ENCODE results near the gene HEATR5B. TPM values are rescaled to one million over a fixed set of nuclear protein-coding genes. Genes with fewer than 3 reads are reported as not detected.
"Not testable (repeated sequence)": the region's sequence is repeated elsewhere in the genome, so short reads cannot be mapped to it uniquely, and the experiment has no call there.

The HEATR5B gene
- polyA plus RNA-seq, 3 donors from 2014 or later = 6.2 to 14.5 (median 6.5) TPM

DNA sequence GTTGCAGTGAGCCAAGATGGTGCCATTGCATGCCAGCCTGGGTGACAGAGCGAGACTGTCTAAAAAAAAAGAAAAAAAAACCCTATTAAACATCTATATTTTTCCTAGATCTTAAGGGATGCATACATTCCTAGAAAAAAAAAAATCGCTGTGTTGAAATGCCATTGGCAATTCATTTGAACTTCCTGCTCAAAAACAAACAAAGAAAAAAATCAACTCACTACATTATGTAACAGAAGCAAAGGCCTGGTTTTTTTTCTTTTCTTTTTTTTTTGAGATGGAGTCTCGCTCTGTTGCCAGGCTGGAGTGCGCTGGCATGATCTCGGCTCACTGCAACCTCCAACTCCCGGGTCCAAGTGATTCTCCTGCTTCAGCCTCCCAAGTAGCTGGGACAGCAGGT lies 96.2 kb downstream of the HEATR5B start:
- Mint-ChIP-seq H3K9me3 (no peaks in the 10 kb centered on the region), H3K4me3 (no peak overlapping the region), H3K27me3 (ENCODE audit: low read depth in 3 of 3) (no peaks in the 10 kb centered on the region), H3K27ac (no peak overlapping the region), H3K36me3 (peaks cover 13 to 18% (median 16%) of the 10 kb centered on the region in 3 donors), H3K4me1 (no peaks in the 10 kb centered on the region)
- DNase-seq = no peak

DNA sequence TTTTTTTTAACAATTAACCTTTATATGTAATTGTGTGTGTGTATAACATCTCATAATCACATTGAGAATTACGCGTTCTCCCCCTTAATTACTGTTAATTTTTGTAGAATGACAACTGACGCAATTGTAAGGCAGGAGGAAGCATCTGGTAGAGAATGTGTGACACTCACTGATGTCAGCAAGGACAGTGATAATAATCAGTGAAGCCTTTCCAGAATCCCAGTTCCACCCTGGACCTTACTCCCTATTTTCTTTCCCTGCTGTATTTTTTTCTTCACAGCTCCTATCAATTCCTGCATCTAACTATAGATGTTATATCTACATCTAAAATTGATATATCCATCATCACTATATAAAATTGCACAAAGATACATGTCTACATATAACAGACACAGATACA lies 101.7 kb downstream of the HEATR5B start:
- Mint-ChIP-seq H3K4me3 (no peak overlapping the region), H3K27me3 (ENCODE audit: low read depth in 3 of 3) (no peaks in the 10 kb centered on the region), H3K27ac (peak overlapping the region in 1 of 6 donors; percentile 21), H3K36me3 (peaks cover 17 to 28% (median 22%) of the 10 kb centered on the region in 3 donors), H3K9me3 (no peaks in the 10 kb centered on the region), H3K4me1 (no peaks in the 10 kb centered on the region)
- DNase-seq = no peak

DNA sequence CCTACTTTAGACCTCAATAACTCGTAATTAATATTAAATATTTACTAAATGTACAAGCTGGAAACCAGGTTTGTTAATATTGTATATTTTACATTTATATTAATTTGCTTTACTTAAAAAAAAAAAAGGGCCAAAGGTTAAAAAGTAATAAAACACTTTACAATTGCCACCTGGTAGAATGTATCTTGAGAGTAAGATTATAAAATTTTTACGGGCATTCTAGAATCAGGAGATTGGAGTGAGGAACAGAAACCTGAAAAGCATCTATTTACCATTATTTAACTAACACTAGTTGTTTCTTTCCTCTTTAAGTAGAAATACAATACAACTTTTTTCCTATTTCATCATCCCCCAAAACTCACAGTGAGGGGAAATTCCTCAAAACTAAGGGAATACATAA lies 102.3 kb downstream of the HEATR5B start:
- H3K27ac Mint-ChIP-seq = no peak overlapping the region
- no peak for DNase-seq
- no peaks in the 10 kb centered on the region for H3K4me1 Mint-ChIP-seq
- H3K36me3 Mint-ChIP-seq = peaks cover 17 to 28% (median 22%) of the 10 kb centered on the region in 3 donors
- H3K4me3 Mint-ChIP-seq = no peak overlapping the region
- no peaks in the 10 kb centered on the region for H3K27me3 Mint-ChIP-seq (ENCODE audit: low read depth in 3 of 3)
- no peaks in the 10 kb centered on the region for H3K9me3 Mint-ChIP-seq

DNA sequence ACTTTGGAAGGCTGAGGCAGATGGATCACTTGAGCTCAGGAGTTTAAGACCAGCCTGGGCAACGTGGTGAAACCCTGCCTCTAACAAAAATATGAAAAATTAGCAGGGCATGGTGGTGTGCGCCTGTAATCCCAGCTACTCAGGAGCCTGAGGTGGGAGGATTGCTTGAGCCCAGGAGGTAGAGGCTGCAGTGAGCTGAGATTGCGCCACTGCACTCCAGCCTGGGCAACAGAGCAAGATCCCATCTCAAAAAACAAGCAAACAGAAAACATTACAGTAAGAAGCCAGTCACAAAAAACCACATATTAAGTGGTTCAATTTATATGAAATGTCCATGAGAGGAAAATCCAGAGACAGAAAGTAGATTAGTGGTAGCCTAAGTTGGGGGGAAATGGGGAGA lies 105.2 kb downstream of the HEATR5B start:
- H3K4me3 Mint-ChIP-seq; H3K9me3 Mint-ChIP-seq; H3K4me1 Mint-ChIP-seq; DNase-seq; H3K27me3 Mint-ChIP-seq (ENCODE audit: low read depth in 3 of 3): not testable (repeated sequence)
- Mint-ChIP-seq H3K27ac (peak overlapping the region in 3 of 6 donors; percentile 58 to 65 (median 65)), H3K36me3 (peaks cover 12 to 19% (median 15%) of the 10 kb centered on the region in 3 donors)

DNA sequence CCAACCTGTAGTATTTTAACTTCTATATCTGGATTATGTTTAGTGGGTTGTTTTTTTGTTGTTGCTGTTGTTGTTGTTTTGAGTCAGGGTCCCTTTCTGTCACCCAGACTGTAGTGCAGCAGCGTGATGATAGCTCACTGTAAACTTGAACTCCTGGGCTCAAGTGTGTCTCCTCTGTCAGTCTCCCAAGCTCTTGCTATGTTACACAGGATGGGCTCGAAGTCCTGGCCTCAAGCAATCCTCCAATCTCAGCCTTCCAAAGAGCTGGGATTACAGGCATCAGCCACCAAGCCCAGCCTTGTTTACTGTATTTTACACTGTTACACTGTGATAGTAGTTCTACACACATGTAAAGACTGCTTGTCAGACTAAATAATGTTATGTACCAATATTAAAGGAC lies 108.1 kb downstream of the HEATR5B start:
- H3K36me3 Mint-ChIP-seq = peaks cover 12 to 18% (median 12%) of the 10 kb centered on the region in 3 donors
- H3K27ac Mint-ChIP-seq = no peak overlapping the region
- no peak overlapping the region for H3K4me3 Mint-ChIP-seq
- no peaks in the 10 kb centered on the region for H3K4me1 Mint-ChIP-seq
- DNase-seq = no peak
- no peaks in the 10 kb centered on the region for H3K27me3 Mint-ChIP-seq (ENCODE audit: low read depth in 3 of 3)
- H3K9me3 Mint-ChIP-seq = no peaks in the 10 kb centered on the region

DNA sequence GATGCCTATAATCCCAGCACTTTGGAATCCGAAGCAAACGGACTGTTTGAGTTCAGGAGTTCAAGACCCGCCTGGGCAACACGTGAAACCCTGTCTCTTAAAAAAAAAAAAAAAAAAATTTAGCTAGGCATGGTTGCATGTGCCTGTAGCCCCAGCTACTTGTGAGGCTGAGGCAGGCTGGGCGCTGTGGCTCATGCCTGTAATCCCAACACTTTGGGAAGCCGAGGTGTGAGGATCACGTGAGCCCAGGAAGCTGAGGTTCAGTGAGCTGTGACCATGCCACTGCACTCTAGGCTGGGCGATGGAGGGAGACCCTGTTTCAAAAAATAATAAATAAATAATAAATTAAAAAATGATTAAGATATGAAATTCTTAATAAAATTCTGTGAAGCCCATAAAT lies 108.9 kb downstream of the HEATR5B start:
- no peaks in the 10 kb centered on the region for H3K27me3 Mint-ChIP-seq (ENCODE audit: low read depth in 3 of 3)
- H3K36me3 Mint-ChIP-seq = peaks cover 12 to 14% (median 12%) of the 10 kb centered on the region in 3 donors
- H3K9me3 Mint-ChIP-seq = no peaks in the 10 kb centered on the region
- no peaks in the 10 kb centered on the region for H3K4me1 Mint-ChIP-seq
- no peak overlapping the region for H3K27ac Mint-ChIP-seq
- no peak overlapping the region for H3K4me3 Mint-ChIP-seq
- DNase-seq = no peak

DNA sequence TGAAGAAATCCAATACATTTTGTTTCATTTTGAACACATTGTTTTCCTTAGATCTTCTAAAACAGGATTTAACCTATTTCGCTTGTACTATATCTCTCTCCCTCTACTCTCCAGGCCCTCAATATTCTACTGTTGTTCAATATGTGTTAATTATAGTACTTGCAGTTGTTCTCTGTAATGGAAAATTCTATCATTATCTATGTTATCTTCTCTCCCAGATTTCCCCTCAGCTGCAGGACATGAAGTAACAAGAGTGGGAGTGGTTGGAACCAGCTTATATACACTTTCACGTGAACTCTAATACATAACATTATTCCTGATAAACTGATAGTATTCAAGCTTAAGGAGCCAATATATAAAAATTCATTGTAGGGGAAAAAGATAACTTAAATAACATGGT lies 110.9 kb downstream of the HEATR5B start:
- no peaks in the 10 kb centered on the region for H3K4me1 Mint-ChIP-seq
- H3K9me3 Mint-ChIP-seq = no peaks in the 10 kb centered on the region
- no peak overlapping the region for H3K4me3 Mint-ChIP-seq
- no peak overlapping the region for H3K27ac Mint-ChIP-seq
- peaks cover 5% of the 10 kb centered on the region in 3 donors for H3K36me3 Mint-ChIP-seq
- DNase-seq = no peak
- no peaks in the 10 kb centered on the region for H3K27me3 Mint-ChIP-seq (ENCODE audit: low read depth in 3 of 3)

DNA sequence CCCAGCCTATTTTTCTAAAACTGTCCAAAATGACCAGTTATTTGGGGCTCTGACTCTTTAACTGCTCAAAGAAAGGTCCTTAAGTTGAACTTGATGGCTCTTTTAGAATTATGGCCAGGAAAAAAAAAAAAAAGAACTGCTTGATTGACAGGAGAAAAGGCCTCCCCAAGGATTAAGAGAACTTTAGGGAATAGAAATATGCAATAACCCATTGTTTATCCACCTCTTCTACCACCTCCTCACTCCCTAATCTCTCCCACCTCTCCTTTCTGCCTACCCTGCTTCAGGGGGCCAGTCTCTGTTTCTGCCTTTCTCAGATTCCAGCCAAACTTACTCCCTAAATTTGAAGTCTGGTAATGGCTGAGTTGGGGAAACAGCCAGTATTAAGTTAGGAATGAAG lies 112.2 kb downstream of the HEATR5B start:
- Mint-ChIP-seq H3K36me3 (no peaks in the 10 kb centered on the region), H3K4me1 (peaks cover 10 to 13% of the 10 kb centered on the region in 2 donors), H3K27me3 (ENCODE audit: low read depth in 3 of 3) (peaks cover 2 to 9% (median 6%) of the 10 kb centered on the region in 3 donors), H3K27ac (no peak overlapping the region), H3K4me3 (no peak overlapping the region), H3K9me3 (no peaks in the 10 kb centered on the region)
- DNase-seq = no peak

DNA sequence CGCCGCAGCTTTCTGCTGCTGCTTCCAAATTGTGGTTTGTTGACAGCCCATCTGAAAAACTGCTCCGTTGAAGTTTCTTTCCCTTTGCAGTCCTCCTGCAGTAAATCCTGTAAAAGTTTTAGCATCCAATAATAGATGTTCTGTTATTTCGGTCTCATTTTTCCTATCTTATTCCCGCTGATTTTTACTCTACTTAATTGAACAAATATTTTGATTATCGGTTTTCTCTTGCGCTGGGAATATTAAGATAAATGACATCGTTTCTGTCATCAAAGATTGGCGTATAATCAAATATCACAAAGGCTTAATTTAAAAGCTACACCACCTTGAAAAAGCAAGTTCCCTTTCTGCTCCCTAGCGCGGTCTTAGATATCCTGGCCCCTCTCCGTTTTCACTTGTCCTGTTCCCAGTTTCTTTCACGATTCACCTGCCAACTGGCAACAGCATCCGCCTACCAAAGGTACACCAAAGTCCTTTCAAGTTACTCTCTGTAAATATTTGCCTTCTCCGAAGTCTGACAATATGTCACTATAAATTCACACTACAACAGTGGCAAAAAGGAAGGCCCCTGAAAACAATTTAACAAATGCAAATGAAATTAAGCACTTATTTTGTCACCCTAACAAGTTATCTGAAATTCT lies 116.8 kb downstream of the HEATR5B start:
- Mint-ChIP-seq H3K27ac (peak overlapping the region; percentile 94 to 99 (median 98)), H3K36me3 (no peaks in the 10 kb centered on the region), H3K4me3 (peak overlapping the region; percentile 88 to 99 (median 99)), H3K27me3 (ENCODE audit: low read depth in 3 of 3) (peaks cover 6 to 13% (median 11%) of the 10 kb centered on the region in 3 donors), H3K4me1 (peaks cover 45% of the 10 kb centered on the region in 2 donors), H3K9me3 (no peaks in the 10 kb centered on the region)
- no peak for DNase-seq

DNA sequence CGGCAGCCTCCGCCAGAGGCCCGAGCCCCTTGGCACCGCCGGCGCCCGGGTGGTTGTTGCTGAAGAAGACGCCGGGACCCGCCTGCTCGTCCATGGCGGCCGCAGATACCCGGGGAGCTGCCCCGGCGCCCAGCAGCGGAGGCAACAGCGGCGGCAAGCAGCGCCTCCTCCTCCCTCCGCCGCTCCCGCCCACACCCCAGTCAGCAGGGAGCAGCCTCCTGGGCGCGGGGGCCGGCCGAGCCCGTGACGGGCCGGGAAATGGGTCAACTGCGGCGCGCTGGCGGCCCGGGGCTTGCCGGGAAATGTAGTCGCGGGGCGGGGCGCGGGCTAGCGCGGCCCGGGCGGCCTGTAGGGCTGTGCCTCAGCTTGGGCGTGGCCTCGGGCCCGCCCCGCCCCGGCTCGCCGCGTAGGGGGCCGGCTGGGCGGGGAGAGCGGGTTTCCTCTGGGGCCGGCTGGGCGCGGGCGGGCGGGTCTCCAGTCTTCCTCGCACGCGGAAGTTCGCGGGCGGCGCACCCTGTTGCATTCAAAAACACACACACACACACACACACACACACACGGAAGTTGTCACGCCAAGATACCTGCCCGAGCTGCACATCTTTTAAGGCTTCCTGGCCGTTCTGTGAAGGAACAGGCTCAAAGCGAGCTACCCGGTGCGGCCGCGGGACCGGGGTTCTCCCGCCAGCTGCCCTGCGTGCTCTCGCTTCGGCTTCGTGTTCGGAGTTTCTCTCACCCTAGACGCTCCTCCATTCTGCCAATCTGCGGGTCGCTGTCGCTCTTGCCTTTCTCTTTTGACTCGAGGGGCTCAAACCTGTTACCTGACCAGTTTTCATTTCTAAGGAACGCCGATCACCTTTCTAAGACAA lies 117.6 kb downstream of the HEATR5B start, which contains the start of gene STRN:
Gene STRN (minus strand): TSS at position 167 of the 866 bp plus-strand sequence. CDS start 73 bp downstream, at position 94.
- Mint-ChIP-seq H3K27ac (peak within 1 kb of the TSS; percentile 94 to 99 (median 98)), H3K4me3 (peak within 1 kb of the TSS; percentile 88 to 99 (median 99)), H3K9me3 (no peaks in the 10 kb centered on the region), H3K27me3 (ENCODE audit: low read depth in 3 of 3) (peaks cover 6 to 13% (median 11%) of the 10 kb centered on the region in 3 donors), H3K36me3 (peaks cover 0 to 3% (median 0%) of the 10 kb centered on the region in 3 donors), H3K4me1 (peaks cover 52 to 53% of the 10 kb centered on the region in 2 donors)
- DNase-seq = peak; percentile 99

DNA sequence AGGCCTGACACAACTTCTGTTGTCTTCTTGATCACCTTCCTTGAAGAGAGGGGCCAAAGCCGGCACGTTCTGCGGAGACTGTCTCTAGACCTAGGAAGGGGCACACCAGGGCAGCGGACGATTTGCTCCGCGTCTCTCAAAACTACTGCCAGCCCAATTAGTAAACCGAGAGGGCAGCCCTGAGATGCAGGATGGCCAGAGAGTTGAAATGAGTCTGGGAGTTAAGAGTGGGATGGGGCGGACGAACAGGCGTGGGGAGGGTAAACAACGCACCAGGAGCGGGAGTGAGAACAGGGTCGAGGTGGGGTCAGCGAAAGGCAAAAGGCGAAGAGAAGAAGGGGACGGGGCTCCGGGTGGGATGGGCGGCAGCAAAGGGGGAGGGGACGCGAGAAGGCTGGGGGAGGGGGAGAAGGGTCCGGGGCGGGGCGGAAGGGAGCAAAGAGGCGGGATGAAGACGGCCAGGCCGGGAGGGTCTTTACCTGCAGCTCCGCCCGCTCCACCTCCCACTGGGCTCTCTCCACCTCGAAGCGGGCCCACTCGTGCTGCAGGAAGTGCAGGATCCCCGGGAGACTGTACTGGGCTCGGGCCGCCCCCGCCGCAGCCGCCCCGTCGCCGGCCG lies 118.3 kb downstream of the HEATR5B start:
- peak; percentile 9 to 20 (median 14) for DNase-seq
- Mint-ChIP-seq H3K36me3 (peaks cover 0 to 5% (median 0%) of the 10 kb centered on the region in 3 donors), H3K4me3 (peak overlapping the region; percentile 88 to 98 (median 93)), H3K9me3 (no peaks in the 10 kb centered on the region), H3K27me3 (ENCODE audit: low read depth in 3 of 3) (peaks cover 6 to 13% (median 11%) of the 10 kb centered on the region in 3 donors), H3K4me1 (peaks cover 57% of the 10 kb centered on the region in 2 donors), H3K27ac (peak overlapping the region; percentile 82 to 94 (median 89))

DNA sequence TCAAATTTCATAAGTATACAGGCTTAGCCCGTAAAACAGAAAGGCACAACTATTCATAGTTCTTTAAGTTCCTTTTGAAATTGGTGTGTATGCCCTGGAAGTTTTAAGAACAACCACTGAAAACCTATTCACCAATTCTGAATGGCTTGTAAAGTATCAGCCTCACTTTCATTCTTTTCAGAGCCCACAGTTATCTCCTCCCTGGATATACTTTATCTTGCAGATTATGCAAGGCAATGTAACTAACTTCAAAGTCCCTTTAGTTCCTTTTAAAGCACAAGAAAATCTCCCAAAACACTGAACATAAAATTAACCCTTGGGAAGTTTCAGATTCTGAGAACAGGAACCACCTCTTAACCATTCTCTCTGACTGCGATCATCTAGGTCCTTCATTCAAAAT lies 119.0 kb downstream of the HEATR5B start:
- Mint-ChIP-seq H3K4me1 (peaks cover 57 to 63% of the 10 kb centered on the region in 2 donors), H3K27ac (peak overlapping the region; percentile 82 to 94 (median 89)), H3K4me3 (peak overlapping the region; percentile 88 to 98 (median 93)), H3K9me3 (no peaks in the 10 kb centered on the region), H3K27me3 (ENCODE audit: low read depth in 3 of 3) (peaks cover 6 to 13% (median 11%) of the 10 kb centered on the region in 3 donors), H3K36me3 (peaks cover 0 to 5% (median 0%) of the 10 kb centered on the region in 3 donors)
- DNase-seq = no peak

DNA sequence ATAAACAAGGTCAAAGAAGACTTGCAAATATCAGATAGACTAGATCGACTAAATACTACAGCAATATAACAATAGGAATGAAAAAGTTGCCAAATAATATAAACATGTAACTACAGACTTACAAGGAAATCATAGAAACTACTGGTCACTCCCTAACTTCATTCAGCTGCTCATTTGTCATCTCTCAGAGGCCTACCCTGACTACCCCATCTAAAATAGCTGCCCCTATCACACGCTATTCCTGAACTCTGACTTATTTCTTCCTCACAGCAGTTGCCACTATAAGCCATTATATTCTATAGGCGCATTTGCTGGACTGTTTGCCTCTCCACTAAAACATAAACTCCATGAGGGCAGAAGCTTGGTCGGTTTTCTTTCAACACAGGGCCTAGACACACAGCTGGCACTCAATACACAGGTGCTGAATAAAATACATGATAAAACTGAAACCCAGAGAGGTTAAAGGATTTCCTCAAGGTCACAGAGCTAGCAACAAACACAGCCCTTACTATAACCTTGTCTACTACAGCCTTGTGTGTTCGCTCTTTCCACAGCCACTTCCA lies 119.6 kb downstream of the HEATR5B start:
- Mint-ChIP-seq H3K9me3 (no peaks in the 10 kb centered on the region), H3K27me3 (ENCODE audit: low read depth in 3 of 3) (peaks cover 6 to 13% (median 11%) of the 10 kb centered on the region in 3 donors), H3K4me3 (peak overlapping the region; percentile 88 to 98 (median 93)), H3K36me3 (peaks cover 0 to 5% (median 0%) of the 10 kb centered on the region in 3 donors), H3K27ac (peak overlapping the region; percentile 19 to 94 (median 89)), H3K4me1 (peaks cover 57 to 70% of the 10 kb centered on the region in 2 donors)
- DNase-seq = no peak

All from immature natural killer cell (primary cell).